PC-3 (cell line): ENCODE measurements around the gene NLGN1. TPM values are rescaled to one million over a fixed set of nuclear protein-coding genes. Genes with fewer than 3 reads are reported as not detected.

Source experiments
- ATAC-seq: fragments of 200-7000 bp; cut with Tn5 transposase; 2 replicates; pipeline ENCODE4 v1.9.1; 2020; ENCODE audit warnings: mild to moderate bottlenecking, moderate library complexity
- BruUV-seq: library from RNA; stranded (reverse); fragments of 400-500 nt; replicated peaks from 2 replicates; lab custom pipeline; 2021; lab: Mats Ljungman, UMichigan
- CTCF ChIA-PET: fragments of 300-600 bp; sonication (Branson Sonifier 250); formaldehyde crosslinking; loops from one replicate; lab custom pipeline; 2022; ENCODE audit warnings: antibody characterized with exemption; lab: Charles Lee
- POLR2A ChIA-PET: fragments of 300-600 bp; sonication (Branson Sonifier 250); formaldehyde crosslinking; loops from one replicate; lab custom pipeline; 2022; ENCODE audit warnings: antibody characterized with exemption; ENCODE audit not compliant: unreplicated experiment; lab: Charles Lee
- DNase-seq: peaks from one replicate; pipeline ENCODE4 v3.0.0-alpha.2; 2015
- H2AFZ ChIP-seq: fragments of 300-600 bp; sonication (generic); 2 replicates; pipeline ENCODE4 v1.6.0; 2016; ENCODE audit warnings: antibody characterized with exemption, low read length
- H3F3A ChIP-seq: fragments of 300-600 bp; sonication (generic); one replicate; pipeline ENCODE4 v1.6.0; 2017; ENCODE audit warnings: antibody characterized with exemption, low read length, control low read depth, mild to moderate bottlenecking; ENCODE audit not compliant: unreplicated experiment
- H3K27ac ChIP-seq: fragments of 300-600 bp; sonication (generic); 2 replicates; pipeline ENCODE4 v1.5.1; 2016; ENCODE audit warnings: mild to moderate bottlenecking, low read length
- H3K27me3 ChIP-seq: fragments of 300-600 bp; sonication (generic); 2 replicates; pipeline ENCODE4 v1.6.1; 2016; ENCODE audit warnings: low read length, mixed read lengths
- H3K36me3 ChIP-seq: fragments of 300-600 bp; sonication (generic); 2 replicates; pipeline ENCODE4 v1.6.1; 2016; ENCODE audit warnings: low read depth, mixed run types, low read length, mixed read lengths
- H3K4me1 ChIP-seq: fragments of 300-600 bp; sonication (generic); 2 replicates; pipeline ENCODE4 v1.5.1; 2016; ENCODE audit warnings: low read length; ENCODE audit not compliant: insufficient read depth
- H3K4me2 ChIP-seq: fragments of 300-600 bp; sonication (generic); 2 replicates; pipeline ENCODE4 v1.6.0; 2016; ENCODE audit warnings: low read length
- H3K4me3 ChIP-seq: fragments of 300-600 bp; sonication (generic); 2 replicates; pipeline ENCODE4 v1.5.1; 2016; ENCODE audit warnings: mild to moderate bottlenecking, low read length, mixed read lengths
- H3K79me2 ChIP-seq: fragments of 300-600 bp; sonication (generic); 2 replicates; pipeline ENCODE4 v1.6.1; 2017; ENCODE audit warnings: low read length, mixed read lengths
- H3K9ac ChIP-seq: fragments of 300-600 bp; sonication (generic); 2 replicates; pipeline ENCODE4 v1.6.0; 2016; ENCODE audit warnings: mild to moderate bottlenecking, low read length
- H3K9me2 ChIP-seq: fragments of 300-600 bp; sonication (generic); replicated peaks from 2 replicates; pipeline ENCODE4 v1.6.1; 2016; ENCODE audit warnings: mixed run types, low read length, mixed read lengths
- H3K9me3 ChIP-seq: fragments of 300-600 bp; sonication (generic); 2 replicates; pipeline ENCODE4 v1.6.1; 2016; ENCODE audit warnings: low read length, mixed read lengths
- H4K20me1 ChIP-seq: fragments of 300-600 bp; sonication (generic); 2 replicates; pipeline ENCODE4 v1.6.1; 2016; ENCODE audit warnings: low read length, mixed read lengths
- EZH2 ChIP-seq: fragments of 300-600 bp; sonication (generic); IDR thresholded peaks from one replicate; pipeline ENCODE4 v1.6.1; 2017; ENCODE audit warnings: antibody characterized with exemption, mild to moderate bottlenecking, low read length; ENCODE audit not compliant: unreplicated experiment
- EZH2phosphoT487 ChIP-seq: fragments of 300-600 bp; sonication (generic); IDR thresholded peaks from 2 replicates; pipeline ENCODE4 v1.6.1; 2018; ENCODE audit warnings: mild to moderate bottlenecking, antibody characterized with exemption, low read length, borderline replicate concordance
- intact Hi-C: fragments of 100-400 bp; cut with micrococcal nuclease; formaldehyde crosslinking; loops from 2 replicates; pipeline ENCODE4 v1.9.0; 2023
- total RNA-seq: library from RNA; depleted of rRNA; stranded (reverse); fragments of >200 nt; gene quantifications from 2 replicates; pipeline ENCODE4 v1.2.3, GENCODE V29; 2014
- TF ChIP-seq, protein P1 (sequence below): fragments of 300-600 bp; sonication (generic); conservative IDR thresholded peaks from 2 replicates; pipeline ENCODE4 v1.5.1; 2017; ENCODE audit warnings: antibody characterized with exemption, low read depth, mild to moderate bottlenecking, low read length

NLGN1 gene
- total RNA-seq, 1 experiment from 2014 or later: 0.77 TPM

DNA sequence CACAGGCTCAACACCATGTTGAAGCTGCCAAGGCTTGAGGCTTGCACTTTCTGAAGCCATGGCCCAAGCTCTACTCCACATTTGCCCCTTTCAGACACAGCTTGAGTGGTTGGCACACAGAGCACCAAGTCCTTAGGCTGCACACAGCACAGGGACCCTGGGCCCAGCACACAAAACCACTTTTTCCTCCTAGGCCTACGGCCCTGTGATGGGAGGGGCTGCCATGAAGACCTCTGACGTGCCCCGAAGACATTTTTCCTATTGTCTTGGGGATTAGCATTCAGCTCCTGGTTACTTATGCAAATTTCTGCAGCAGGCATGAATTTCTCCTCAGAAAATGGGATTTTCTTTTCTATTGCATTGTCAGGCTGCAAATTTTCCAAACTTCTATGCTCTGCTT is 445.5 kb downstream of the NLGN1 start:
- no peak overlapping the region for H3K27ac ChIP-seq
- ATAC-seq: no peak
- H3F3A ChIP-seq: no peaks in the 10 kb centered on the region
- no peak overlapping the region for H3K9ac ChIP-seq
- H3K4me2 ChIP-seq: no peak overlapping the region
- H4K20me1 ChIP-seq: no peaks in the 10 kb centered on the region
- no TSS peak for BruUV-seq
- ChIA-PET POLR2A (no interaction called here), CTCF (no interaction called here)
- DNase-seq: no peak
- H3K4me3 ChIP-seq: no peak overlapping the region
- H3K27me3 ChIP-seq: no peaks in the 10 kb centered on the region
- H3K79me2 ChIP-seq: no peaks in the 10 kb centered on the region
- H3K9me3 ChIP-seq: no peaks in the 10 kb centered on the region
- TF ChIP-seq EZH2phosphoT487 (no peak), EZH2 (no peak)
- TF ChIP-seq, protein P1, sequence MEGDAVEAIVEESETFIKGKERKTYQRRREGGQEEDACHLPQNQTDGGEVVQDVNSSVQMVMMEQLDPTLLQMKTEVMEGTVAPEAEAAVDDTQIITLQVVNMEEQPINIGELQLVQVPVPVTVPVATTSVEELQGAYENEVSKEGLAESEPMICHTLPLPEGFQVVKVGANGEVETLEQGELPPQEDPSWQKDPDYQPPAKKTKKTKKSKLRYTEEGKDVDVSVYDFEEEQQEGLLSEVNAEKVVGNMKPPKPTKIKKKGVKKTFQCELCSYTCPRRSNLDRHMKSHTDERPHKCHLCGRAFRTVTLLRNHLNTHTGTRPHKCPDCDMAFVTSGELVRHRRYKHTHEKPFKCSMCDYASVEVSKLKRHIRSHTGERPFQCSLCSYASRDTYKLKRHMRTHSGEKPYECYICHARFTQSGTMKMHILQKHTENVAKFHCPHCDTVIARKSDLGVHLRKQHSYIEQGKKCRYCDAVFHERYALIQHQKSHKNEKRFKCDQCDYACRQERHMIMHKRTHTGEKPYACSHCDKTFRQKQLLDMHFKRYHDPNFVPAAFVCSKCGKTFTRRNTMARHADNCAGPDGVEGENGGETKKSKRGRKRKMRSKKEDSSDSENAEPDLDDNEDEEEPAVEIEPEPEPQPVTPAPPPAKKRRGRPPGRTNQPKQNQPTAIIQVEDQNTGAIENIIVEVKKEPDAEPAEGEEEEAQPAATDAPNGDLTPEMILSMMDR: no peak
- no peaks in the 10 kb centered on the region for H3K4me1 ChIP-seq
- no peaks in the 10 kb centered on the region for H3K36me3 ChIP-seq
- no peak overlapping the region for H2AFZ ChIP-seq
- intact Hi-C loops: no loop called here
- H3K9me2 ChIP-seq: no peaks in the 10 kb centered on the region

DNA sequence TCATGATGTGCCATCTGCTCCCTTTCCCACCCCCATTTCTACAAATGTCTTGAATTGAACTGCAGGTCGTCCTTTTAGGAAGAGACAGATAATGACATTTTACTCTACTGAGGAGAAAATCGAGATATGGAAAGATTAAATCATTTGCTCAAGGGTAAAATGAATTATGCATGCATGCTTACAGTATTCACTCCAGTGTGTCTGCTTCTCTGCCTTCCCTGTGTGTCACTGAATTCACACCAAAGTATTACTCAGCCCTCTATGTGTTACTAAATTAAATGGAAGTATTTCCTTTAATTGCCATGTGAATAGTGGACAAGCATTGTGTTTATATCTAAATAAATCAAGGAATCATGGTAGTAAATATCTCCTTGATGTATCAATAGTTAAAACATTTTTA is 449.0 kb downstream of the NLGN1 start:
- no peak for ATAC-seq
- BruUV-seq: no TSS peak
- Histone ChIP-seq H3K27me3 (no peaks in the 10 kb centered on the region), H3K4me3 (no peak overlapping the region), H3K79me2 (no peaks in the 10 kb centered on the region), H3K4me2 (no peak overlapping the region), H3K27ac (no peak overlapping the region), H3K36me3 (no peaks in the 10 kb centered on the region), H3K4me1 (no peaks in the 10 kb centered on the region), H3K9me2 (no peaks in the 10 kb centered on the region), H4K20me1 (no peaks in the 10 kb centered on the region), H3K9me3 (no peaks in the 10 kb centered on the region), H3F3A (no peaks in the 10 kb centered on the region), H3K9ac (no peak overlapping the region), H2AFZ (no peak overlapping the region)
- ChIA-PET POLR2A (no interaction called here), CTCF (no interaction called here)
- TF ChIP-seq EZH2: no peak
- no peak for TF ChIP-seq EZH2phosphoT487
- TF ChIP-seq, protein P1: no peak
- intact Hi-C loops: no loop called here
- DNase-seq: no peak

DNA sequence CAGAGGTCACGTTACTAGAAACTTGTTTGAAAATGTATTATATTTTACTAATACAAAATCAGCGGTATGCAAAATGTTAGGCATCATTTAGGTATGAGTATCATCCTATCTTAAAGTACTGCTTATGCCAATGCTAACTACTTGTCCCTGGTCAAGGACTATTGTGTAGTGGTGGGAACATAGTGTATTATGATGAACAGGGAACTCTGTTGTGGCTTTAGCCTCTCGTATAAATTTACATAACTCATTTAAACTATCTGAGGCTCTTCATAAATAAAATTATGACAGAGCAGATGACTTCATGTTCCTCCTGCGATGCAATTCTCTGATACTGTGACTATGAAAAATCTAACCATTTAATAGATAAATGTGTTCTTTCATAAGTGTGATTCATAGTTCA is 451.9 kb downstream of the NLGN1 start:
- TF ChIP-seq, protein P1: no peak
- TF ChIP-seq EZH2phosphoT487 (no peak), EZH2 (no peak)
- Histone ChIP-seq H3K79me2 (no peaks in the 10 kb centered on the region), H4K20me1 (no peaks in the 10 kb centered on the region), H2AFZ (no peak overlapping the region), H3K4me2 (no peak overlapping the region), H3K9me3 (no peaks in the 10 kb centered on the region), H3F3A (no peaks in the 10 kb centered on the region), H3K9me2 (no peaks in the 10 kb centered on the region), H3K9ac (no peak overlapping the region), H3K4me3 (no peak overlapping the region), H3K27me3 (no peaks in the 10 kb centered on the region), H3K36me3 (no peaks in the 10 kb centered on the region), H3K27ac (no peak overlapping the region), H3K4me1 (no peaks in the 10 kb centered on the region)
- CTCF ChIA-PET: no interaction called here
- BruUV-seq: no TSS peak
- ATAC-seq (no peak), DNase-seq (no peak)
- POLR2A ChIA-PET: no interaction called here
- intact Hi-C loops: no loop called here
